Measurements from ENCODE around the gene KIRREL3.

DNA sequence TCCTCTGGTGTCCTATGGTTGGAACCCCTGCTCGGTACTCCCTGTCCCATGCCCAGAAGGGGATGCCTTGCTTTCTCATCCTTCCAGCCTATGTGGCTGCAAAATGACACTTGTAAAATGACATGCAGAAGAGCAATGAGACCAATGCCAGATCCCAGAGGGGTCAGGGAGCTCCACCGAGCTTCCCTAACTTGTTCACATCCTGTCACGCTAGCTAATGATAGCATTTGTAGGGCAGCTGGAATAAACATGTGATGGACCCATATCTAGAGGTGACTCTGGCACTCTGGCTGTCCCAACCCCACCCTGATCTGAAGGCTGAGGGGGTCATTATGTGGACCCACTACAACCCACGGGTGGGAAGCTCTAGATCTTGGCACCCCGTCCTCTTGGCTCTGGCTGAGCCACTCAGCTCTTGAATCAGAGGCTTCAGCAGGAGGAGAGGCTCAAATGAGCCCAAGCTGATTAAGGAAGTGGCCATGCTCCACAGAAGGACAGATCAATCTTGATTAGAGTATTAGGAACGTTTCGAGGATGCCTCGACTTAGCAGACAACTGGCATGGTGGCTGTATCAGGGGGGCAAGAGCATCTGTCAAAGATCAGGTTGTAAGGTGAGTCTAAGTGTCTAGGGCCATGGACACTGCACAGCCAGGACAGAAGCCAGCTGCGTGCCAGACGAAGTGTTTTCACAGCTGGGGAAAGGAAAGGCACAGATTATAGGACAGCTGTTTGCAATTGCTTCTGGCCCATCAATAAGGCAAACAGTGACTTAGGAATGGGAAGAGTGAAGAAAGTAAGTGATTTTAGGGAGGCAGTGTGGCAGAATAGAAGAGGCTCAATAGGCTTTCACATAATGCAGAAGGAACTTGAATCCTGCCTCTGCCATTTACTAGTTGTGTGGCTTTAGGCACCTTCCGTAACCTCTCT is 182.8 kb downstream of the KIRREL3 start:
- TF ChIP-seq NRF1 (IDR thresholded peaks at IDR 0.05; ENCODE audit: low read depth, low read length) (no peak), CTCF (IDR thresholded peaks at IDR 0.05) (no peak), EZH2phosphoT487 (IDR thresholded peaks at IDR 0.05; ENCODE audit: borderline replicate concordance, low read depth) (no peak), RFX5 (IDR thresholded peaks at IDR 0.05; ENCODE audit: low read length) (no peak), IRF3 (IDR thresholded peaks at IDR 0.05; ENCODE audit: low read depth, low read length) (no peak), REST (IDR thresholded peaks at IDR 0.05; ENCODE audit: low read depth, low read length) (no peak), YY1 (IDR thresholded peaks at IDR 0.05; ENCODE audit: low read depth) (no peak), RAD21 (IDR thresholded peaks at IDR 0.05; ENCODE audit: low read length) (no peak), RCOR1 (IDR thresholded peaks at IDR 0.05; ENCODE audit: low read length) (no peak)
- TF ChIP-seq, protein P1, sequence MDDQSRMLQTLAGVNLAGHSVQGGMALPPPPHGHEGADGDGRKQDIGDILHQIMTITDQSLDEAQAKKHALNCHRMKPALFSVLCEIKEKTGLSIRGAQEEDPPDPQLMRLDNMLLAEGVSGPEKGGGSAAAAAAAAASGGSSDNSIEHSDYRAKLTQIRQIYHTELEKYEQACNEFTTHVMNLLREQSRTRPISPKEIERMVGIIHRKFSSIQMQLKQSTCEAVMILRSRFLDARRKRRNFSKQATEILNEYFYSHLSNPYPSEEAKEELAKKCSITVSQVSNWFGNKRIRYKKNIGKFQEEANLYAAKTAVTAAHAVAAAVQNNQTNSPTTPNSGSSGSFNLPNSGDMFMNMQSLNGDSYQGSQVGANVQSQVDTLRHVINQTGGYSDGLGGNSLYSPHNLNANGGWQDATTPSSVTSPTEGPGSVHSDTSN (IDR thresholded peaks at IDR 0.05) = no peak

All from SK-N-SH (cell line).